Subcutaneous abdominal adipose tissue (tissue), 5 donors: ENCODE measurements around the gene CCNF.
A peak's percentile ranks its signal among the peaks of the same experiment; 100 is the strongest.

ENCODE experiments used
- H3K27ac ChIP-seq: one replicate; pipeline ENCODE4 v1.7.0; 2013; ENCODE audit warnings: low read depth, mild to moderate bottlenecking, inconsistent platforms, low read length, moderate library complexity
- H3K27me3 ChIP-seq, 5 donors: one replicate each; pipeline ENCODE4 v1.7.0; 2013; ENCODE audit warnings: low read length in 5 of 5, inconsistent platforms in 1 of 5; ENCODE audit not compliant: control insufficient read depth in 5 of 5, insufficient read depth in 4 of 5
- H3K36me3 ChIP-seq, 5 donors: one replicate each; pipeline ENCODE4 v1.7.0; 2013; ENCODE audit warnings: low read length in 5 of 5; ENCODE audit not compliant: control insufficient read depth in 5 of 5, insufficient read depth in 5 of 5
- H3K4me1 ChIP-seq, 5 donors: one replicate each; pipeline ENCODE4 v1.7.0; 2013; ENCODE audit warnings: low read length in 5 of 5, mild to moderate bottlenecking in 3 of 5, moderate library complexity in 1 of 5; ENCODE audit not compliant: control insufficient read depth in 5 of 5, insufficient read depth in 5 of 5
- H3K4me3 ChIP-seq, 5 donors: one replicate each; pipeline ENCODE4 v1.7.0; 2013; ENCODE audit warnings: low read length in 5 of 5, low read depth in 1 of 5
- H3K9ac ChIP-seq, 5 donors: one replicate each; pipeline ENCODE4 v1.7.0; 2013; ENCODE audit warnings: low read length in 5 of 5, mild to moderate bottlenecking in 4 of 5, moderate library complexity in 3 of 5
- H3K9me3 ChIP-seq, 5 donors: one replicate each; pipeline ENCODE4 v1.7.0; 2013; ENCODE audit warnings: low read length in 5 of 5; ENCODE audit not compliant: control insufficient read depth in 5 of 5
- donor health status: healthy.
- donor health status: healthy.
- donor health status: healthy.
- donor health status: healthy.
- donor health status: healthy.

The CCNF gene

GRCh38 chr16:2455081-2455845, 26.0 kb downstream of the CCNF start:
- Histone ChIP-seq H3K9me3 (peaks cover 0 to 3% (median 0%) of the 10 kb centered on the region in 5 donors), H3K4me1 (peaks cover 0 to 18% (median 12%) of the 10 kb centered on the region in 5 donors), H3K4me3 (no peak overlapping the region), H3K27ac (no peak overlapping the region), H3K9ac (no peak overlapping the region), H3K27me3 (no peaks in the 10 kb centered on the region), H3K36me3 (peaks cover 0 to 35% (median 32%) of the 10 kb centered on the region in 5 donors)

- H3K27ac ChIP-seq = no peak overlapping the region
- peaks cover 0 to 3% (median 0%) of the 10 kb centered on the region in 5 donors for H3K9me3 ChIP-seq
- H3K36me3 ChIP-seq = peaks cover 0 to 31% (median 28%) of the 10 kb centered on the region in 5 donors
- no peaks in the 10 kb centered on the region for H3K27me3 ChIP-seq
- H3K9ac ChIP-seq = no peak overlapping the region
- H3K4me1 ChIP-seq = peaks cover 0 to 23% (median 15%) of the 10 kb centered on the region in 5 donors
- H3K4me3 ChIP-seq = no peak overlapping the region
Measured at GRCh38 chr16:2456551-2457153, 27.4 kb downstream of the CCNF start.

- Histone ChIP-seq H3K4me1 (peaks cover 0 to 23% (median 15%) of the 10 kb centered on the region in 5 donors), H3K9ac (peak overlapping the region in 1 of 5 donors; percentile 44), H3K27me3 (no peaks in the 10 kb centered on the region), H3K4me3 (no peak overlapping the region), H3K27ac (no peak overlapping the region), H3K9me3 (peaks cover 0 to 3% (median 0%) of the 10 kb centered on the region in 5 donors), H3K36me3 (peaks cover 0 to 29% (median 27%) of the 10 kb centered on the region in 5 donors)
Measured at GRCh38 chr16:2457267-2457666, 28.0 kb downstream of the CCNF start.

GRCh38 chr16:2457946-2458345, 28.7 kb downstream of the CCNF start:
- H3K9ac ChIP-seq = no peak overlapping the region
- H3K4me1 ChIP-seq = peaks cover 0 to 23% (median 15%) of the 10 kb centered on the region in 5 donors
- no peak overlapping the region for H3K4me3 ChIP-seq
- H3K27me3 ChIP-seq = no peaks in the 10 kb centered on the region
- no peak overlapping the region for H3K27ac ChIP-seq
- peaks cover 0 to 28% (median 24%) of the 10 kb centered on the region in 5 donors for H3K36me3 ChIP-seq
- peaks cover 0 to 3% (median 0%) of the 10 kb centered on the region in 5 donors for H3K9me3 ChIP-seq

- Histone ChIP-seq H3K27ac (no peak overlapping the region), H3K4me3 (peak overlapping the region; percentile 59 to 84 (median 78)), H3K27me3 (no peaks in the 10 kb centered on the region), H3K4me1 (peaks cover 0 to 23% (median 15%) of the 10 kb centered on the region in 5 donors), H3K36me3 (peaks cover 0 to 20% (median 15%) of the 10 kb centered on the region in 5 donors), H3K9ac (peak overlapping the region in 4 of 5 donors; percentile 68 to 89 (median 75)), H3K9me3 (peaks cover 0 to 3% (median 0%) of the 10 kb centered on the region in 5 donors)
Measured at GRCh38 chr16:2458887-2459646, 29.8 kb downstream of the CCNF start.

GRCh38 chr16:2459647-2460390, 30.6 kb downstream of the CCNF start, which contains the start of gene TEDC2:
TEDC2 (plus strand) TSS chr16:2460109; CDS start chr16:2460145, 36 bp downstream.
- Histone ChIP-seq H3K9ac (peak within 1 kb of the TSS in 4 of 5 donors; percentile 68 to 89 (median 75)), H3K9me3 (peaks cover 0 to 3% (median 0%) of the 10 kb centered on the region in 5 donors), H3K4me1 (peaks cover 0 to 23% (median 15%) of the 10 kb centered on the region in 5 donors), H3K36me3 (peaks cover 0 to 18% (median 14%) of the 10 kb centered on the region in 5 donors), H3K4me3 (peak within 1 kb of the TSS; percentile 59 to 84 (median 78)), H3K27me3 (no peaks in the 10 kb centered on the region), H3K27ac (no peak within 1 kb of the TSS)

- H3K27ac ChIP-seq = no peak overlapping the region
- H3K27me3 ChIP-seq = no peaks in the 10 kb centered on the region
- H3K4me1 ChIP-seq = peaks cover 0 to 23% (median 15%) of the 10 kb centered on the region in 5 donors
- H3K4me3 ChIP-seq = peak overlapping the region in 4 of 5 donors; percentile 47 to 84 (median 80)
- peaks cover 0 to 18% (median 13%) of the 10 kb centered on the region in 5 donors for H3K36me3 ChIP-seq
- H3K9me3 ChIP-seq = peaks cover 0 to 3% (median 0%) of the 10 kb centered on the region in 5 donors
- peak overlapping the region in 2 of 5 donors; percentile 27 to 55 for H3K9ac ChIP-seq
Measured at GRCh38 chr16:2460391-2460713, 31.1 kb downstream of the CCNF start.

- Histone ChIP-seq H3K27ac (no peak overlapping the region), H3K4me3 (no peak overlapping the region), H3K9ac (no peak overlapping the region), H3K36me3 (peaks cover 0 to 14% (median 9%) of the 10 kb centered on the region in 5 donors), H3K9me3 (peaks cover 0 to 3% (median 0%) of the 10 kb centered on the region in 5 donors), H3K4me1 (peaks cover 0 to 23% (median 15%) of the 10 kb centered on the region in 5 donors), H3K27me3 (no peaks in the 10 kb centered on the region)
Measured at GRCh38 chr16:2460916-2461315, 31.7 kb downstream of the CCNF start.
